Cardiac fibroblast (primary cell): Measurements from ENCODE around the gene YBX2.

ENCODE experiments used
- DNase-seq, 2 donors: peaks; one replicate each; pipeline versions ENCODE4 v3.0.0 to v3.0.0-alpha.2; 2010; ENCODE audit warnings: low read depth in 2 of 2
- H3K4me3 ChIP-seq, 2 donors: replicated peaks in 1 of 2; 1 replicate in 1 of 2; 2 replicates in 1 of 2; pipeline ENCODE4 v1.5.1; 2011; ENCODE audit warnings: low read depth in 2 of 2, low read length in 2 of 2, mild to moderate bottlenecking in 2 of 2, moderate library complexity in 1 of 2
- CTCF ChIP-seq: IDR thresholded peaks from one replicate; pipeline ENCODE4 v1.5.1; 2011; ENCODE audit warnings: low read depth, mild to moderate bottlenecking, low read length, inconsistent platforms

Gene YBX2

GRCh38 chr17:7259555-7259889 is 34.9 kb downstream of the YBX2 start:
- no peak overlapping the region for H3K4me3 ChIP-seq
- DNase-seq: no peak
- no peak for TF ChIP-seq CTCF

- H3K4me3 ChIP-seq: no peak overlapping the region
- TF ChIP-seq CTCF: no peak
- peak; percentile 41 to 73 for DNase-seq
Observed at GRCh38 chr17:7258731-7259554, 35.5 kb downstream of the YBX2 start.

- no peak for DNase-seq
- no peak overlapping the region for H3K4me3 ChIP-seq
- TF ChIP-seq CTCF: no peak
Observed at GRCh38 chr17:7256766-7257456, 37.5 kb downstream of the YBX2 start.

GRCh38 chr17:7254511-7254910 is 39.9 kb downstream of the YBX2 start:
- no peak for TF ChIP-seq CTCF
- no peak overlapping the region for H3K4me3 ChIP-seq
- no peak for DNase-seq

- H3K4me3 ChIP-seq: peak overlapping the region; percentile 73 to 89
- DNase-seq: no peak
- no peak for TF ChIP-seq CTCF
Observed at GRCh38 chr17:7253082-7253481, 41.4 kb downstream of the YBX2 start.

- peak within 1 kb of the TSS; percentile 83 to 89 for H3K4me3 ChIP-seq
- no peak for TF ChIP-seq CTCF
- peak; percentile 96 to 97 for DNase-seq
Observed at GRCh38 chr17:7252176-7253043, 42.0 kb downstream of the YBX2 start, which contains the start of gene ELP5. Gene ELP5, plus strand, starts transcription at chr17:7252215. Its CDS starts 336 bp downstream, at chr17:7252551.
